SK-N-SH (cell line): ENCODE data around the gene C1QTNF5. TPM values are rescaled to one million over a fixed set of nuclear protein-coding genes. Genes with fewer than 3 reads are reported as not detected.

Experiments
- CTCF ChIA-PET: fragments of 300-600, 350-600 bp; formaldehyde crosslinking; extraction: SDS; loops from one replicate; lab custom pipeline; 2021; lab: Yijun Ruan, JAX
- POLR2A ChIA-PET: fragments of 350-600 bp; sonication (Branson Sonifier 250); formaldehyde crosslinking; extraction: SDS; loops from one replicate; lab custom pipeline; 2020; ENCODE audit warnings: antibody characterized with exemption, inconsistent platforms; lab: Yijun Ruan, JAX
- DNase-seq: peaks from one replicate; pipeline ENCODE4 v3.0.0; 2012
- H2AFZ ChIP-seq: fragments of 200-600 bp; sonication (generic); 2 replicates; pipeline ENCODE4 v1.8.1; 2016; ENCODE audit warnings: antibody characterized with exemption, mild to moderate bottlenecking, low read depth
- H3F3A ChIP-seq: fragments of 200-600 bp; sonication (generic); replicated peaks from 2 replicates; pipeline ENCODE3; 2016; ENCODE audit warnings: antibody characterized with exemption, mild to moderate bottlenecking; ENCODE audit not compliant: insufficient read depth
- H3K27ac ChIP-seq, 2 experiments: fragments of 200-500 bp in 1 of 2; fragments of 200-600 bp in 1 of 2; sonication (Bioruptor generic) in 1 of 2; sonication (generic), shearing (Covaris generic) in 1 of 2; 2 replicates each; pipeline versions ENCODE4 v1.5.1 to v1.6.1; 2014 to 2016; ENCODE audit warnings: low read depth in 2 of 2, inconsistent platforms in 1 of 2, low read length in 1 of 2, mild to moderate bottlenecking in 1 of 2, mixed read lengths in 1 of 2
- H3K27me3 ChIP-seq: fragments of 200-600 bp; sonication (generic), shearing (Covaris generic); 2 replicates; pipeline ENCODE4 v1.6.1; 2016; ENCODE audit warnings: mixed run types; ENCODE audit not compliant: insufficient read depth
- H3K36me3 ChIP-seq, 2 experiments: fragments of 200-500 bp in 1 of 2; fragments of 200-600 bp in 1 of 2; sonication (Bioruptor generic) in 1 of 2; sonication (generic) in 1 of 2; replicated peaks in 1 of 2; 2 replicates each; pipeline versions ENCODE3 to v1.5.1; 2014 to 2016; ENCODE audit warnings: low read length in 1 of 2, mild to moderate bottlenecking in 1 of 2; ENCODE audit not compliant: insufficient read depth in 2 of 2, control insufficient read depth in 1 of 2
- H3K4me1 ChIP-seq, 2 experiments: fragments of 200-500 bp in 1 of 2; fragments of 200-600 bp in 1 of 2; sonication (Bioruptor generic) in 1 of 2; sonication (generic), shearing (Covaris generic) in 1 of 2; 2 replicates each; pipeline versions ENCODE4 v1.5.1 to v1.6.1; 2014 to 2016; ENCODE audit warnings: low read depth in 1 of 2, low read length in 1 of 2, mixed run types in 1 of 2; ENCODE audit not compliant: insufficient read depth in 2 of 2, control insufficient read depth in 1 of 2
- H3K4me2 ChIP-seq: fragments of 200-600 bp; sonication (generic), shearing (Covaris generic); 2 replicates; pipeline ENCODE4 v1.6.1; 2017; ENCODE audit warnings: mixed run types
- H3K4me3 ChIP-seq, 2 experiments: fragments of 200-500 bp in 1 of 2; fragments of 200-600 bp in 1 of 2; sonication (Bioruptor generic) in 1 of 2; sonication (generic), shearing (Covaris generic) in 1 of 2; 2 replicates each; pipeline versions ENCODE4 v1.5.1 to v1.8.1; 2014 to 2016; ENCODE audit warnings: low read depth in 2 of 2, inconsistent platforms in 1 of 2, low read length in 1 of 2, mild to moderate bottlenecking in 1 of 2, mixed read lengths in 1 of 2, moderate library complexity in 1 of 2
- H3K79me2 ChIP-seq: fragments of 200-600 bp; sonication (generic); 2 replicates; pipeline ENCODE4 v1.8.1; 2017; ENCODE audit warnings: mild to moderate bottlenecking; ENCODE audit not compliant: insufficient read depth
- H3K9ac ChIP-seq: fragments of 200-600 bp; sonication (generic); 2 replicates; pipeline ENCODE4 v1.6.1; 2017; ENCODE audit warnings: mixed run types
- H3K9me2 ChIP-seq: fragments of 200-600 bp; sonication (generic); 2 replicates; pipeline ENCODE4 v1.6.1; 2017; ENCODE audit warnings: mixed run types
- H3K9me3 ChIP-seq: fragments of 200-600 bp; sonication (generic); 2 replicates; pipeline ENCODE4 v1.6.1; 2017; ENCODE audit warnings: mixed run types, mild to moderate bottlenecking, moderate library complexity
- H4K20me1 ChIP-seq: fragments of 200-600 bp; sonication (generic); 2 replicates; pipeline ENCODE4 v1.6.1; 2017; ENCODE audit warnings: mild to moderate bottlenecking, mixed run types; ENCODE audit not compliant: insufficient read depth
- ELF1 ChIP-seq: IDR thresholded peaks from 2 replicates; pipeline ENCODE4 v1.4.0; 2012
- EZH2phosphoT487 ChIP-seq: fragments of 200-600 bp; sonication (generic); IDR thresholded peaks from 2 replicates; pipeline ENCODE4 v1.6.1; 2017; ENCODE audit warnings: low read depth, mixed run types, mild to moderate bottlenecking, antibody characterized with exemption, moderate library complexity, borderline replicate concordance
- FOXM1 ChIP-seq: IDR thresholded peaks from 2 replicates; pipeline ENCODE4 v1.4.0; 2012; ENCODE audit warnings: low read depth, mild to moderate bottlenecking
- GABPA ChIP-seq: IDR thresholded peaks from 2 replicates; pipeline ENCODE4 v1.4.0; 2012; ENCODE audit warnings: low read depth, mild to moderate bottlenecking
- GATA2 ChIP-seq: sonication (generic); formaldehyde crosslinking; IDR thresholded peaks from 2 replicates; pipeline ENCODE4 v1.5.0; 2020; ENCODE audit warnings: mild to moderate bottlenecking, missing genetic modification reagents
- MXI1 ChIP-seq: IDR thresholded peaks from 2 replicates; pipeline ENCODE4 v1.6.1; 2012; ENCODE audit warnings: mild to moderate bottlenecking, low read depth, low read length, improper control_type of control experiment
- NFIC ChIP-seq: IDR thresholded peaks from 2 replicates; pipeline ENCODE4 v1.4.0; 2012; ENCODE audit warnings: borderline replicate concordance
- POLR2AphosphoS5 ChIP-seq: IDR thresholded peaks from 2 replicates; pipeline ENCODE4 v1.6.1; 2012; ENCODE audit warnings: low read depth, low read length
- RXRA ChIP-seq: IDR thresholded peaks from 2 replicates; pipeline ENCODE4 v1.4.0; 2012; ENCODE audit warnings: low read depth, mild to moderate bottlenecking, borderline replicate concordance
- SIN3A ChIP-seq: IDR thresholded peaks from 2 replicates; pipeline ENCODE4 v1.6.1; 2012; ENCODE audit warnings: low read depth, mild to moderate bottlenecking, low read length, moderate library complexity, borderline replicate concordance
- SMC3 ChIP-seq: IDR thresholded peaks from 2 replicates; pipeline ENCODE4 v1.6.1; 2012; ENCODE audit warnings: low read depth, low read length, improper control_type of control experiment
- TCF12 ChIP-seq: IDR thresholded peaks from 2 replicates; pipeline ENCODE4 v1.4.0; 2012
- TEAD4 ChIP-seq: IDR thresholded peaks from 2 replicates; pipeline ENCODE4 v1.4.0; 2012; ENCODE audit warnings: mild to moderate bottlenecking, borderline replicate concordance; ENCODE audit not compliant: insufficient read depth
- WGBS: methylation state at CpG from one replicate; pipeline ENCODE4 v1.1.6; 2017; ENCODE audit warnings: low lambda C conversion rate; 5-methylcytosine and 5-hydroxymethylcytosine counted together
- polyA plus RNA-seq, 3 experiments: library from polyadenylated mRNA; depleted of rRNA; stranded (reverse); fragments of >200 nt; gene quantifications; 2 replicates each; pipeline ENCODE4 v1.2.3, GENCODE V29; 2012
- TF ChIP-seq, protein P1 (sequence below): fragments of 150-350 bp; IDR thresholded peaks from 2 replicates; pipeline ENCODE4 v1.6.1; 2017; ENCODE audit warnings: antibody characterized with exemption, low read length, low read depth, borderline replicate concordance
- TF ChIP-seq, protein P2 (sequence below): IDR thresholded peaks from 2 replicates; pipeline ENCODE4 v1.4.0; 2012; ENCODE audit warnings: low read depth, borderline replicate concordance
- TF ChIP-seq, protein P3 (sequence below): fragments of 150-350 bp; IDR thresholded peaks from 2 replicates; pipeline ENCODE4 v1.6.1; 2016; ENCODE audit warnings: mild to moderate bottlenecking, low read depth, low read length
- TF ChIP-seq, protein P4 (sequence below): IDR thresholded peaks from 2 replicates; pipeline ENCODE4 v1.6.1; 2012; ENCODE audit warnings: mild to moderate bottlenecking, low read depth, low read length, moderate library complexity
- TF ChIP-seq, protein P5 (sequence below): IDR thresholded peaks from 2 replicates; pipeline ENCODE4 v1.4.0; 2012; ENCODE audit warnings: low read depth

C1QTNF5 gene
- polyA plus RNA-seq, 1 of the 3 experiments (the other 2 are of a cell fraction), result 0.71 TPM

DNA sequence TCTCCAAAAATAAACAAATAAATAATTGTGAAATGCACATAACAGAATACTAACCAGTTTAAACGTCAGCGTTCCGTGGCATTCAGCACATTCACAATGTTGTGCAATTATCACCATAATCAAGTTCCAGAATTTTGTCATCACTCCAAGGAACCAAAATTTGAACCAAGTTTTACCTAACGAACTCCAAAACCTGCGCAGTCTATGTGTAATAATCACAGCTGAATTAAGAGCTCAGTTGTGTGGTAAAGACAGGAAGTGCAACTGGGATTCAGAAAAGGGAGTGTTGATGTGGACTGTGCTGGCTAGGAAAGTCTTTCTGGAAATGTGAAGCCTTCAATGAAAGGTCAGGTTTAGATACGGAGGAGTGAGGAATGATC is 18.3 kb downstream of the C1QTNF5 start:
- H3F3A ChIP-seq, result peaks cover 4% of the 10 kb centered on the region
- no peaks in the 10 kb centered on the region for H3K27me3 ChIP-seq
- H3K4me3 ChIP-seq, result no peak overlapping the region; a peak in 1 of 4 replicates
- H4K20me1 ChIP-seq, result no peaks in the 10 kb centered on the region
- H3K9ac ChIP-seq, result no peak overlapping the region
- 72% methylated on average over 6 of the region's 6 CpGs for WGBS
- peaks cover 0 to 20% of the 10 kb centered on the region in 2 experiments; a peak in 1 of 4 replicates for H3K4me1 ChIP-seq
- no peaks in the 10 kb centered on the region for H3K36me3 ChIP-seq
- H3K4me2 ChIP-seq, result no peak overlapping the region
- no peak overlapping the region for H3K27ac ChIP-seq
- ChIA-PET POLR2A (no interaction called here), CTCF (interaction anchor here (0.8 to 8.9 kb wide), 18 partner anchors 11 to 226 kb away, joined by 3 to 106 read pairs (median 6); partner anchors contain the start of genes C1QTNF5, CBL and RNF26)
- no peaks in the 10 kb centered on the region for H3K79me2 ChIP-seq
- H3K9me3 ChIP-seq, result no peaks in the 10 kb centered on the region
- H2AFZ ChIP-seq, result no peak overlapping the region
- H3K9me2 ChIP-seq, result no peaks in the 10 kb centered on the region
- DNase-seq, result no peak
- TF ChIP-seq TEAD4, result no peak
- TF ChIP-seq SIN3A, result no peak
- no peak for TF ChIP-seq RXRA
- no peak for TF ChIP-seq POLR2AphosphoS5
- TF ChIP-seq, protein P1, sequence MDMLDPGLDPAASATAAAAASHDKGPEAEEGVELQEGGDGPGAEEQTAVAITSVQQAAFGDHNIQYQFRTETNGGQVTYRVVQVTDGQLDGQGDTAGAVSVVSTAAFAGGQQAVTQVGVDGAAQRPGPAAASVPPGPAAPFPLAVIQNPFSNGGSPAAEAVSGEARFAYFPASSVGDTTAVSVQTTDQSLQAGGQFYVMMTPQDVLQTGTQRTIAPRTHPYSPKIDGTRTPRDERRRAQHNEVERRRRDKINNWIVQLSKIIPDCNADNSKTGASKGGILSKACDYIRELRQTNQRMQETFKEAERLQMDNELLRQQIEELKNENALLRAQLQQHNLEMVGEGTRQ, result no peak
- no peak for TF ChIP-seq ELF1
- TF ChIP-seq GATA2 (CRISPR knock-in tag), result no peak
- TF ChIP-seq EZH2phosphoT487, result no peak
- TF ChIP-seq, protein P2, sequence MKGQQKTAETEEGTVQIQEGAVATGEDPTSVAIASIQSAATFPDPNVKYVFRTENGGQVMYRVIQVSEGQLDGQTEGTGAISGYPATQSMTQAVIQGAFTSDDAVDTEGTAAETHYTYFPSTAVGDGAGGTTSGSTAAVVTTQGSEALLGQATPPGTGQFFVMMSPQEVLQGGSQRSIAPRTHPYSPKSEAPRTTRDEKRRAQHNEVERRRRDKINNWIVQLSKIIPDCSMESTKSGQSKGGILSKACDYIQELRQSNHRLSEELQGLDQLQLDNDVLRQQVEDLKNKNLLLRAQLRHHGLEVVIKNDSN, result no peak
- TF ChIP-seq SMC3, result no peak
- TF ChIP-seq NFIC, result no peak
- no peak for TF ChIP-seq MXI1
- TF ChIP-seq, protein P3, sequence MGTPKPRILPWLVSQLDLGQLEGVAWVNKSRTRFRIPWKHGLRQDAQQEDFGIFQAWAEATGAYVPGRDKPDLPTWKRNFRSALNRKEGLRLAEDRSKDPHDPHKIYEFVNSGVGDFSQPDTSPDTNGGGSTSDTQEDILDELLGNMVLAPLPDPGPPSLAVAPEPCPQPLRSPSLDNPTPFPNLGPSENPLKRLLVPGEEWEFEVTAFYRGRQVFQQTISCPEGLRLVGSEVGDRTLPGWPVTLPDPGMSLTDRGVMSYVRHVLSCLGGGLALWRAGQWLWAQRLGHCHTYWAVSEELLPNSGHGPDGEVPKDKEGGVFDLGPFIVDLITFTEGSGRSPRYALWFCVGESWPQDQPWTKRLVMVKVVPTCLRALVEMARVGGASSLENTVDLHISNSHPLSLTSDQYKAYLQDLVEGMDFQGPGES, result no peak
- TF ChIP-seq, protein P4, sequence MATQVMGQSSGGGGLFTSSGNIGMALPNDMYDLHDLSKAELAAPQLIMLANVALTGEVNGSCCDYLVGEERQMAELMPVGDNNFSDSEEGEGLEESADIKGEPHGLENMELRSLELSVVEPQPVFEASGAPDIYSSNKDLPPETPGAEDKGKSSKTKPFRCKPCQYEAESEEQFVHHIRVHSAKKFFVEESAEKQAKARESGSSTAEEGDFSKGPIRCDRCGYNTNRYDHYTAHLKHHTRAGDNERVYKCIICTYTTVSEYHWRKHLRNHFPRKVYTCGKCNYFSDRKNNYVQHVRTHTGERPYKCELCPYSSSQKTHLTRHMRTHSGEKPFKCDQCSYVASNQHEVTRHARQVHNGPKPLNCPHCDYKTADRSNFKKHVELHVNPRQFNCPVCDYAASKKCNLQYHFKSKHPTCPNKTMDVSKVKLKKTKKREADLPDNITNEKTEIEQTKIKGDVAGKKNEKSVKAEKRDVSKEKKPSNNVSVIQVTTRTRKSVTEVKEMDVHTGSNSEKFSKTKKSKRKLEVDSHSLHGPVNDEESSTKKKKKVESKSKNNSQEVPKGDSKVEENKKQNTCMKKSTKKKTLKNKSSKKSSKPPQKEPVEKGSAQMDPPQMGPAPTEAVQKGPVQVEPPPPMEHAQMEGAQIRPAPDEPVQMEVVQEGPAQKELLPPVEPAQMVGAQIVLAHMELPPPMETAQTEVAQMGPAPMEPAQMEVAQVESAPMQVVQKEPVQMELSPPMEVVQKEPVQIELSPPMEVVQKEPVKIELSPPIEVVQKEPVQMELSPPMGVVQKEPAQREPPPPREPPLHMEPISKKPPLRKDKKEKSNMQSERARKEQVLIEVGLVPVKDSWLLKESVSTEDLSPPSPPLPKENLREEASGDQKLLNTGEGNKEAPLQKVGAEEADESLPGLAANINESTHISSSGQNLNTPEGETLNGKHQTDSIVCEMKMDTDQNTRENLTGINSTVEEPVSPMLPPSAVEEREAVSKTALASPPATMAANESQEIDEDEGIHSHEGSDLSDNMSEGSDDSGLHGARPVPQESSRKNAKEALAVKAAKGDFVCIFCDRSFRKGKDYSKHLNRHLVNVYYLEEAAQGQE, result no peak
- no peak for TF ChIP-seq FOXM1
- TF ChIP-seq GABPA, result no peak
- no peak for TF ChIP-seq TCF12
- TF ChIP-seq, protein P5, sequence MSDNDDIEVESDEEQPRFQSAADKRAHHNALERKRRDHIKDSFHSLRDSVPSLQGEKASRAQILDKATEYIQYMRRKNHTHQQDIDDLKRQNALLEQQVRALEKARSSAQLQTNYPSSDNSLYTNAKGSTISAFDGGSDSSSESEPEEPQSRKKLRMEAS, result no peak
